GM12878 (cell line): Measurements from ENCODE around the gene MAP2K7. TPM values are rescaled to one million over a fixed set of nuclear protein-coding genes. Genes with fewer than 3 reads are reported as not detected.

ENCODE experiments used
- ATAC-seq: fragments of 200-7000 bp; cut with Tn5 transposase; 3 replicates; pipeline ENCODE4 v1.9.1; 2020; ENCODE audit warnings: mild to moderate bottlenecking, moderate library complexity
- BruUV-seq: library from RNA; stranded (reverse); fragments of 400-500 nt; replicated peaks from 2 replicates; lab custom pipeline; 2021; lab: Mats Ljungman, UMichigan
- CTCF ChIA-PET: fragments of 300-600 bp; sonication (Branson Sonifier 250); formaldehyde crosslinking; extraction: SDS; loops from one replicate; lab custom pipeline; 2021; ENCODE audit warnings: inconsistent platforms; lab: Yijun Ruan, JAX
- POLR2A ChIA-PET: fragments of 350-600 bp; formaldehyde crosslinking; extraction: SDS; loops from one replicate; lab custom pipeline; 2021; ENCODE audit warnings: inconsistent platforms; lab: Charles Lee
- RAD21 ChIA-PET: fragments of 300-600 bp; sonication (Branson Sonifier 250); formaldehyde crosslinking; loops from one replicate; lab custom pipeline; 2023; ENCODE audit warnings: antibody characterized with exemption; ENCODE audit not compliant: unreplicated experiment; lab: Charles Lee
- SMC1A ChIA-PET: fragments of 300-600 bp; sonication (Branson Sonifier 250); formaldehyde crosslinking; loops from one replicate; lab custom pipeline; 2023; ENCODE audit not compliant: unreplicated experiment, uncharacterized antibody; lab: Charles Lee
- DNase-seq: peaks from one replicate; pipeline ENCODE4 v3.0.0-alpha.2; 2011; ENCODE audit warnings: low read depth, low spot score
- FAIRE-seq: peaks from 3 replicates; lab custom pipeline; 2011; peaks lifted over from hg19 to GRCh38; lab: Jason Lieb, UNC
- H2AFZ ChIP-seq: 2 replicates; pipeline ENCODE4 v1.6.0; 2011; ENCODE audit warnings: low read depth, low read length, control low read depth; ENCODE audit not compliant: control insufficient read depth
- H3K27ac ChIP-seq: 2 replicates; pipeline ENCODE4 v1.5.1; 2011; ENCODE audit warnings: control low read depth; ENCODE audit not compliant: control insufficient read depth, insufficient read depth
- H3K27me3 ChIP-seq, 2 experiments: replicated peaks in 1 of 2; 2 replicates each; pipeline versions ENCODE4 v1.6.0 to v1.6.1; 2011; ENCODE audit warnings: low read length in 1 of 2; ENCODE audit not compliant: control insufficient read depth in 2 of 2, insufficient read depth in 2 of 2
- H3K36me3 ChIP-seq, 2 experiments: 2 replicates each; pipeline ENCODE4 v1.5.1; 2011; ENCODE audit warnings: low read length in 1 of 2; ENCODE audit not compliant: control insufficient read depth in 2 of 2, insufficient read depth in 2 of 2
- H3K4me1 ChIP-seq: 2 replicates; pipeline ENCODE4 v1.6.1; 2011; ENCODE audit warnings: mild to moderate bottlenecking, low read length, moderate library complexity, mixed read lengths; ENCODE audit not compliant: control insufficient read depth, insufficient read depth
- H3K4me2 ChIP-seq: 2 replicates; pipeline ENCODE4 v1.6.0; 2011; ENCODE audit warnings: control low read depth; ENCODE audit not compliant: control insufficient read depth, insufficient read depth
- H3K4me3 ChIP-seq: fragments of 200-600 bp; sonication (generic); 2 replicates; pipeline ENCODE4 v1.5.1; 2016
- H3K79me2 ChIP-seq: 2 replicates; pipeline ENCODE4 v1.6.0; 2011; ENCODE audit warnings: low read length; ENCODE audit not compliant: control insufficient read depth, insufficient read depth
- H3K9ac ChIP-seq: 2 replicates; pipeline ENCODE4 v1.8.0; 2011; ENCODE audit warnings: low read length, control low read depth, mixed read lengths; ENCODE audit not compliant: control insufficient read depth, insufficient read depth
- H3K9me3 ChIP-seq: replicated peaks from 3 replicates; pipeline ENCODE4 v1.5.1; 2011; ENCODE audit warnings: mild to moderate bottlenecking, low read length; ENCODE audit not compliant: control insufficient read depth, insufficient read depth
- H4K20me1 ChIP-seq: 2 replicates; pipeline ENCODE4 v1.6.0; 2011; ENCODE audit not compliant: control insufficient read depth, insufficient read depth
- BHLHE40 ChIP-seq, 2 experiments: fragments of 450-650 bp in 1 of 2; IDR thresholded peaks; 2 replicates each; pipeline ENCODE4 v1.6.1; 2011 to 2017; ENCODE audit warnings: low read depth in 2 of 2, borderline replicate concordance in 1 of 2, improper control_type of control experiment in 1 of 2, low read length in 1 of 2, mild to moderate bottlenecking in 1 of 2
- BMI1 ChIP-seq: fragments of 450-650 bp; IDR thresholded peaks from 2 replicates; pipeline ENCODE4 v1.6.1; 2016; ENCODE audit warnings: mild to moderate bottlenecking, moderate library complexity, borderline replicate concordance
- CHD4 ChIP-seq: fragments of 200-600 bp; sonication (generic); IDR thresholded peaks from 2 replicates; pipeline ENCODE4 v1.6.1; 2016; ENCODE audit warnings: mild to moderate bottlenecking
- CREM ChIP-seq: IDR thresholded peaks from 2 replicates; pipeline ENCODE4 v1.6.1; 2014; ENCODE audit warnings: antibody characterized with exemption, low read depth
- CTCF ChIP-seq, 3 experiments: IDR thresholded peaks in 2 of 3; conservative IDR thresholded peaks in 1 of 3; 2 replicates each; pipeline ENCODE4 v1.5.1; 2011; ENCODE audit warnings: low read depth in 3 of 3, low read length in 3 of 3, mild to moderate bottlenecking in 3 of 3, control low read depth in 2 of 3, moderate library complexity in 2 of 3, inconsistent platforms in 1 of 3, mixed read lengths in 1 of 3; ENCODE audit not compliant: control insufficient read depth in 2 of 3, insufficient read depth in 1 of 3; ENCODE audit errors: extremely low read depth in 1 of 3
- EZH2 ChIP-seq: IDR thresholded peaks from 2 replicates; pipeline ENCODE4 v1.6.1; 2012; ENCODE audit warnings: low read depth, mild to moderate bottlenecking, control low read depth, inconsistent platforms, low read length, borderline replicate concordance; ENCODE audit not compliant: control insufficient read depth
- FOXK2 ChIP-seq: fragments of 450-650 bp; IDR thresholded peaks from 2 replicates; pipeline ENCODE4 v1.6.1; 2017; ENCODE audit warnings: mild to moderate bottlenecking, moderate library complexity
- HDGF ChIP-seq: fragments of 450-650 bp; IDR thresholded peaks from 2 replicates; pipeline ENCODE4 v1.6.1; 2016; ENCODE audit warnings: antibody characterized with exemption
- MEF2B ChIP-seq: fragments of 450-650 bp; IDR thresholded peaks from 2 replicates; pipeline ENCODE4 v1.6.1; 2018; ENCODE audit warnings: mild to moderate bottlenecking, moderate library complexity; ENCODE audit not compliant: partially characterized antibody, poor library complexity, severe bottlenecking
- MYC ChIP-seq: IDR thresholded peaks from 2 replicates; pipeline ENCODE4 v1.6.1; 2011; ENCODE audit warnings: mild to moderate bottlenecking, low read length, moderate library complexity, inconsistent platforms; ENCODE audit not compliant: insufficient read depth, insufficient replicate concordance, insufficient read length, severe bottlenecking
- SUPT20H ChIP-seq: IDR thresholded peaks from 2 replicates; pipeline ENCODE4 v1.6.1; 2011; ENCODE audit warnings: low read depth, mild to moderate bottlenecking, low read length, moderate library complexity, borderline replicate concordance; ENCODE audit not compliant: control insufficient read depth
- TAF1 ChIP-seq: IDR thresholded peaks from 2 replicates; pipeline ENCODE4 v1.6.1; 2011; ENCODE audit warnings: mild to moderate bottlenecking, low read depth, low read length, borderline replicate concordance
- TCF12 ChIP-seq: IDR thresholded peaks from 2 replicates; pipeline ENCODE4 v1.6.1; 2011; ENCODE audit warnings: low read depth, mild to moderate bottlenecking, low read length
- WGBS: methylation state at CpG from one replicate; pipeline ENCODE4 v1.1.6; 2016; ENCODE audit warnings: low lambda C conversion rate; ENCODE audit not compliant: insufficient replicate concordance, insufficient coverage; ENCODE audit errors: missing lambda C conversion rate; 5-methylcytosine and 5-hydroxymethylcytosine counted together
- in situ Hi-C: fragments of 300-500 bp; cut with MboI; formaldehyde crosslinking; loops from 9 replicates; pipeline ENCODE4 v1.14.3; 2018; ENCODE audit warnings: mixed read lengths
- intact Hi-C: fragments of 100-400 bp; cut with micrococcal nuclease; formaldehyde crosslinking; loops from one replicate; pipeline ENCODE4 v1.14.2; 2022; ENCODE audit not compliant: unreplicated experiment
- polyA plus RNA-seq, 11 experiments: library from polyadenylated mRNA; depleted of rRNA in 4 of 11; unstranded in 6 of 11; stranded (reverse) in 5 of 11; fragments of >200 nt; fragmentation: Nextera tagmentation in 4 of 11; fragmentation: Illumina TruSeq in 1 of 11; extraction: Ambion mirVana in 4 of 11; extraction: Trizol in 1 of 11; gene quantifications; 1 replicate in 1 of 11; 2 replicates in 10 of 11; pipeline versions ENCODE4 v1.2.1 to v1.2.3, GENCODE V29; 2011 to 2016; ENCODE audit warnings: inconsistent platforms in 2 of 11, missing spikeins in 2 of 11, low read depth in 1 of 11
- total RNA-seq, 4 experiments: library from RNA; depleted of rRNA in 3 of 4; stranded (reverse); fragments of >200 nt in 3 of 4; fragmentation: Illumina TruSeq in 1 of 4; extraction: Trizol in 1 of 4; gene quantifications; 2 replicates each; pipeline versions ENCODE4 v1.2.1 to v1.2.3, GENCODE V29; 2013 to 2021

MAP2K7 gene
- total and polyA plus RNA-seq, 10 of the 15 experiments (the other 5 are each of a cell fraction or from before 2014, with no cell fraction given) = 0.34 to 32.2 (median 6.7) TPM

- Histone ChIP-seq H3K27me3 (no peaks in the 10 kb centered on the region), H3K36me3 (peaks cover 0 to 14% of the 10 kb centered on the region in 2 experiments; a peak in 3 of 4 replicates), H3K27ac (no peak overlapping the region), H3K79me2 (peaks cover 36% of the 10 kb centered on the region), H3K4me3 (no peak overlapping the region), H3K9ac (no peak overlapping the region), H2AFZ (no peak overlapping the region), H3K4me1 (peaks cover 13% of the 10 kb centered on the region), H3K4me2 (no peak overlapping the region), H4K20me1 (peaks cover 9% of the 10 kb centered on the region; the same call in 1 of the 2 replicates), H3K9me3 (no peaks in the 10 kb centered on the region)
- TF ChIP-seq FOXK2 = no peak
- no peak for TF ChIP-seq BHLHE40 (IDR thresholded peaks at IDR 0.05; ENCODE audit: borderline replicate concordance in 1 of 2, low read depth in 2 of 2, low read length in 1 of 2)
- TF ChIP-seq EZH2 = no peak
- no peak for TF ChIP-seq CREM
- TF ChIP-seq HDGF = no peak
- no peak for TF ChIP-seq TAF1
- no peak for TF ChIP-seq TCF12
- TF ChIP-seq SUPT20H = no peak
- TF ChIP-seq BMI1 = no peak
- TF ChIP-seq MYC = no peak
- TF ChIP-seq MEF2B = no peak
- TF ChIP-seq CHD4 = no peak
- no peak for TF ChIP-seq CTCF (IDR thresholded peaks at IDR 0.05 in 2 of 3, conservative IDR thresholded peaks at IDR 0.05 in 1 of 3; ENCODE audit: control insufficient read depth in 2 of 3, extremely low read depth in 1 of 3, insufficient read depth in 1 of 3, low read depth in 3 of 3, low read length in 3 of 3)
- 97% methylated on average over 11 of the region's 11 CpGs for WGBS
- in situ Hi-C loops (no loop called here), intact Hi-C loops (loop anchor here (10.0 kb wide), 1 partner anchor 223 kb away; the partner anchor contains the start of gene TRAPPC5)
- DNase-seq = no peak
- RAD21 ChIA-PET = no interaction called here
- no peak for FAIRE-seq
- POLR2A ChIA-PET = no interaction called here
- no peak for ATAC-seq
- no TSS peak for BruUV-seq
- CTCF ChIA-PET = interaction anchor here (0.7 kb wide), 1 partner anchor 10 kb away, joined by 3 read pairs; no protein-coding TSS in a partner anchor
- SMC1A ChIA-PET = no interaction called here
Measured at GRCh38 chr19:7907544-7907943, 3.9 kb downstream of the MAP2K7 start.
